ENCODE results near the gene OR14I1.
"Not testable (repeated sequence)": the region's sequence is repeated elsewhere in the genome, so short reads cannot be mapped to it uniquely, and the experiment has no call there.

The OR14I1 gene

GRCh38 chr1:248686815-248687214, 15.8 kb downstream of the OR14I1 start:
- DNase-seq: peak; percentile 5

DNA sequence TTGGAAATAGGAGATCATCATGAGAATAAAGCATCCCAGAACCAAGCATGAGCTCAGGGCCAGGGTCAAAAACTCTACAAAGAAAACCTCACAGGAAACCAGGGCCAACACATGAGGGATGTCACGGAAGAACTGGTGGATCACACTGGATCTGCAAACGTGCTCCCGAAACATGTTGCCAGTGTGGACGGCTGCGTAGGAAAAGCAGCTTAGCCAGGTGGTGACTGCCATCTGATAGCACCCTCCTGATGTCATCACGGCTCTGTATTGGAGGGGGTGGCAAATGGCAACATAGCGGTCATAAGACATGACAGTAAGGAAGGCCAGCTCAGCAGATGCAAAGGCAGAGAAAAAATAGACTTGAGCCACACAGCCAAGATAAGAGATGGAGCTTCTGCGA, 20.9 kb downstream of the OR14I1 start:
- DNase-seq: no peak

- DNase-seq: no peak
Observed at GRCh38 chr1:248670003-248670402, 32.6 kb downstream of the OR14I1 start.

GRCh38 chr1:248663453-248664328, 38.9 kb downstream of the OR14I1 start:
- DNase-seq: peak; percentile 4

GRCh38 chr1:248656797-248657196, 45.8 kb downstream of the OR14I1 start:
- not testable (repeated sequence) for DNase-seq

DNA sequence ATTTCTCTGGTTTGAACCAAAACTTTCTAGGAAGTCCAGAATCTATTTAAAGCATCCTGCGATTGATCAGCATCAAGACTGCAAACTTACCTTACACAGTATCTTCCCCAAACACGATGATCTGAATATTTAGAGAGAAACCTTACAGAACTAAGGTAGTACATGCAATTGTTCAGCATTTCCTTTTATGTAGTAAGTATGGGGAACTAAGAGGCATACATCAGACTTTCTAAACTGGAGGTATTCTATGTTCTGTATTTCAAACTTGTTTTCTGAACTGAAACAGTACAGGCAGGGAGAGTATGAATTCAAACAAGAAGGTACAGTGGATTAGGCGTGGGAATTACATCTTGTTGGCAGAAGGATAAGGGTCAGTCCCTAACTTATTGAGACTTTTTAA, 47.2 kb downstream of the OR14I1 start, which contains the start of gene OR2T27:
Gene OR2T27 (minus strand): TSS at position 175 of the 400 bp plus-strand sequence. CDS start 4,644 bp downstream, outside the sequence.
- not testable (repeated sequence) for DNase-seq

Measured in CD4-positive, alpha-beta T cell treated with Interferon gamma for 1 hour (primary cell).